ENCODE measurements around the gene CDC26.
"Not testable (repeated sequence)": the region's sequence is repeated elsewhere in the genome, so short reads cannot be mapped to it uniquely, and the experiment has no call there.

Gene CDC26

GRCh38 chr9:113290052-113290607, 14.8 kb upstream of the CDC26 start:
- no peak for DNase-seq

- no peak for DNase-seq
Measured at GRCh38 chr9:113289091-113289490, 13.7 kb upstream of the CDC26 start.

- DNase-seq: no peak
Measured at GRCh38 chr9:113281356-113281755, 6.0 kb upstream of the CDC26 start.

- DNase-seq: no peak
Measured at GRCh38 chr9:113278840-113279239, 3.5 kb upstream of the CDC26 start.

- DNase-seq: no peak
Measured at GRCh38 chr9:113274474-113275156, 757 bp downstream of the CDC26 start.

GRCh38 chr9:113269871-113270270, 5.5 kb downstream of the CDC26 start:
- no peak for DNase-seq

GRCh38 chr9:113269355-113269754, 6.0 kb downstream of the CDC26 start:
- DNase-seq: no peak

GRCh38 chr9:113267911-113268566, 7.3 kb downstream of the CDC26 start:
- DNase-seq: no peak

GRCh38 chr9:113266174-113266573, 9.2 kb downstream of the CDC26 start:
- DNase-seq: no peak

GRCh38 chr9:113261917-113262671, 13.3 kb downstream of the CDC26 start:
- DNase-seq: no peak

- no peak for DNase-seq
Measured at GRCh38 chr9:113258282-113258681, 17.1 kb downstream of the CDC26 start.

GRCh38 chr9:113257863-113258262, 17.5 kb downstream of the CDC26 start:
- DNase-seq: no peak

- DNase-seq: no peak
Measured at GRCh38 chr9:113255438-113255837, 19.9 kb downstream of the CDC26 start.

GRCh38 chr9:113254991-113255390, 20.4 kb downstream of the CDC26 start:
- no peak for DNase-seq

GRCh38 chr9:113250807-113251206, 24.6 kb downstream of the CDC26 start:
- no peak for DNase-seq

GRCh38 chr9:113249661-113250060, 25.7 kb downstream of the CDC26 start:
- DNase-seq: not testable (repeated sequence)

GRCh38 chr9:113247640-113248039, 27.7 kb downstream of the CDC26 start:
- no peak for DNase-seq

- no peak for DNase-seq
Measured at GRCh38 chr9:113246928-113247327, 28.4 kb downstream of the CDC26 start.

GRCh38 chr9:113245894-113246293, 29.5 kb downstream of the CDC26 start:
- no peak for DNase-seq

- no peak for DNase-seq
Measured at GRCh38 chr9:113244556-113244955, 30.8 kb downstream of the CDC26 start.

GRCh38 chr9:113241161-113241560, 34.2 kb downstream of the CDC26 start:
- no peak for DNase-seq

- no peak for DNase-seq
Measured at GRCh38 chr9:113238859-113239232, 36.5 kb downstream of the CDC26 start.

- no peak for DNase-seq
Measured at GRCh38 chr9:113238202-113238858, 37.0 kb downstream of the CDC26 start.
